ENCODE data around the gene ITPR3.

Gene ITPR3

DNA sequence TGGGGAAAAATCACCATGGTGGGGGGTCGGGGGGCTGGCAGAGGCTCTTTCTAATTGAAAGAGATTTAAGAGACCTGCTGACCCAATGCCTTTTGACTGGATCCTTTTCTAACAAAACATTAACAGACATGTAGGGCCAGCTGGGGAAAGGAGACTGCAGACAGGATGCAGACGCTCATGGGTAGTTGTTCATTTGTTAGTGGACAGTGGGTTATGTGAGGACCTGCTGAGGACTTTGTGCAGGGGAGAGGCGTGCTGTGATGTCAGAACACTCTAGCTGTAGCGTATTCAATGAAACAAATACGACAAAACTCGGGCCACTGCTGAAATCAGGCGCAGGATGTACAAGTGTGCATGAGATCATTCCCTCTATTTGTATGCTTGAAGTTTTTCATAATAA, 124.4 kb downstream of the ITPR3 start:
- H3K27me3 ChIP-seq (ENCODE audit: low read depth, low read length), result no peaks in the 10 kb centered on the region
- peak overlapping the region; percentile 88 for H3K27ac ChIP-seq (ENCODE audit: low read length)
- peak overlapping the region in 1 of 2 donors; percentile 23 for H3K4me3 ChIP-seq (ENCODE audit: low read depth in 1 of 2, low read length in 2 of 2)
- H3K4me1 ChIP-seq (ENCODE audit: control insufficient read depth in 1 of 2, insufficient read depth in 2 of 2, low read length in 2 of 2), result peaks cover 8 to 22% of the 10 kb centered on the region in 2 donors
- no peaks in the 10 kb centered on the region for H3K9me3 ChIP-seq (ENCODE audit: control insufficient read depth in 1 of 2, low read length in 2 of 2)
- H3K36me3 ChIP-seq (ENCODE audit: control insufficient read depth in 1 of 2, insufficient read depth in 2 of 2, low read length in 2 of 2), result no peaks in the 10 kb centered on the region
